Activated naive CD4-positive, alpha-beta T cell treated with anti-CD3 and anti-CD28 coated beads, Interleukin-2, amount 50 U/mL, for 16 hours (primary cell): Measurements from ENCODE around the gene EFS.
"Not testable (repeated sequence)": the region's sequence is repeated elsewhere in the genome, so short reads cannot be mapped to it uniquely, and the experiment has no call there.

Source experiments
- DNase-seq: peaks from one replicate; pipeline ENCODE4 v3.0.0-alpha.2; 2020

The EFS gene, protein sequence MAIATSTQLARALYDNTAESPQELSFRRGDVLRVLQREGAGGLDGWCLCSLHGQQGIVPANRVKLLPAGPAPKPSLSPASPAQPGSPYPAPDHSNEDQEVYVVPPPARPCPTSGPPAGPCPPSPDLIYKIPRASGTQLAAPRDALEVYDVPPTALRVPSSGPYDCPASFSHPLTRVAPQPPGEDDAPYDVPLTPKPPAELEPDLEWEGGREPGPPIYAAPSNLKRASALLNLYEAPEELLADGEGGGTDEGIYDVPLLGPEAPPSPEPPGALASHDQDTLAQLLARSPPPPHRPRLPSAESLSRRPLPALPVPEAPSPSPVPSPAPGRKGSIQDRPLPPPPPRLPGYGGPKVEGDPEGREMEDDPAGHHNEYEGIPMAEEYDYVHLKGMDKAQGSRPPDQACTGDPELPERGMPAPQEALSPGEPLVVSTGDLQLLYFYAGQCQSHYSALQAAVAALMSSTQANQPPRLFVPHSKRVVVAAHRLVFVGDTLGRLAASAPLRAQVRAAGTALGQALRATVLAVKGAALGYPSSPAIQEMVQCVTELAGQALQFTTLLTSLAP

DNA sequence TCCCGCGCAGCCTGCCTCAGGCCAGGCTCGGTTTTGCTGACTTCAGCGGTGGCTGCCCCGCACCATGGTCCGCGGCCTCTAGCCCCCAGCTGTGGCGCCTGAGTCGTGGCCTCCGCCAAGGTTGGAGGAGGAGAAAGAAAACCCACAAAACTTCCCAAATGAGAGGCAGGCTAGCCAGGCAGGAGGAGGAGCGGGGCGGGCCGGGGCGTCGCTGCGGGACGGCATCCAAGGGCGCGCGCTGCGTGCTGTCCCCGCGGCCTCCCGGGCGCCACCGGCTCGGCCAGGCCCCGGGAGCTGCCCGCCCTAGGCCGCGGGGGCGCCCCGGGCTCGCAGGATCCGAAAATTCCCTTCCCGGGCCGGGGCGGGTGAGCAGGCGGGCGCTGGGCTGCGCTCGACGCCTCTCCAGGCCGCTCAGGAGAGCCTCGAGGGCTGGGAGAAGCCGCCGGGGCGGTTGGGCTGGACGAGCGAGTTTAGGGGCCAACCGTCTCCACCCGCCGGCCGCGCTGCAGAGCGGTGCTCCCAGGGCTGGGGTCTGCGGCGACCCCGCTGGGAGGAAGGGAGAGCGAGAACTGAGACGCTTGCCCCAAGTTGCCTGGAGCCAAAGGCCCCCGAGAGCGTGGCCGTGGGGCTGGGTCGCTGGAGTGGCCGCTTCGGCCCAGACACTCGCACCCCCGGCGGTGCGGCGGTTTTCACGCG, at the start of gene EFS:
Gene EFS (minus strand): TSS at position 137 of the 696 bp plus-strand sequence. CDS start 147 bp downstream, outside the sequence.
- DNase-seq, result no peak

DNA sequence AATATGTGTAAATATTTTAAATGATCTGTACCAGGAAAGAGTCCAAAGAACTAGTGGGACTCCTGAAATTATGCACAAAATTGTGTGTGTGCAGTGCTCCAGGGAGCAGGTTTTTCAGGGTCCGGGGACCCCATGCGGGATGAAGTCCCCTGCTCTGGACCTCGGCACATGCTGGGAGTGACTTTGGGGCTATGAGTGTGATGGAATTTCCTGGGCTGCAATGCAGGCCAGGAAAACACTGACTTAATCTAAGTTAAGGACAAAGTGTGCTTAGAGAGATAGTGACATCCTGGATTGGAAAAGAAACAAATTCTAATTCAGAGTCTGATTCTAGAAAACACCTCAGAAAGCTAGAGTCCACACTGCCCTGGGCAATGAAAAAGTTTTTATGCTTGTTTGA, 49.3 kb upstream of the EFS start:
- DNase-seq, result no peak

DNA sequence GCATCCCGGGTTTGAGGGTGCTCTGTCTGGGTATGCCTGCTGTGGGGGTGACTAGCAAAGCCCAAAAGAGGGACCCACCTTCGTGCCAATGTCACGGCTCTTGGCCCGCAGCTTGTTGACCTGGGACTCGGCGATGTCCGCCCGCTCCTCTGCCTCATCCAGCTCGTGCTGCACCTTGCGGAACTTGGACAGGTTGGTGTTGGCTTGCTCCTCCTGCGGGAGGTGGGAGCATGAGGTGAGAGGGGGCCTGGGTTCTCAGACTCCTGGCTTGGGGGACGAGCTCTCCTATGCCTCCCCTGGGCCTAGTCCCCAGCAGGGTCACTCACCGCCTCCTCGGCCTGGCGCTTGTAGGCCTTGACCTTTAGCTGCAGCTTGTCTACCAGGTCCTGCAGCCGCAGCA, 48.7 kb upstream of the EFS start:
- no peak for DNase-seq

GRCh38 chr14:23411563-23412525, 46.9 kb upstream of the EFS start:
- DNase-seq, result no peak

- no peak for DNase-seq
Observed at GRCh38 chr14:23409966-23410635, 45.1 kb upstream of the EFS start.

- DNase-seq, result no peak
Observed at GRCh38 chr14:23409475-23409874, 44.5 kb upstream of the EFS start.

GRCh38 chr14:23408307-23408630, 43.3 kb upstream of the EFS start:
- DNase-seq, result no peak

GRCh38 chr14:23407516-23408306, 42.7 kb upstream of the EFS start, which contains the start of gene MYH6:
Gene MYH6 (minus strand): TSS chr14:23408273. CDS start chr14:23407223, 1,050 bp downstream.
- DNase-seq, result no peak

- no peak for DNase-seq
Observed at GRCh38 chr14:23406725-23407355, 41.9 kb upstream of the EFS start.

- DNase-seq, result no peak
Observed at GRCh38 chr14:23406244-23406643, 41.3 kb upstream of the EFS start.

DNA sequence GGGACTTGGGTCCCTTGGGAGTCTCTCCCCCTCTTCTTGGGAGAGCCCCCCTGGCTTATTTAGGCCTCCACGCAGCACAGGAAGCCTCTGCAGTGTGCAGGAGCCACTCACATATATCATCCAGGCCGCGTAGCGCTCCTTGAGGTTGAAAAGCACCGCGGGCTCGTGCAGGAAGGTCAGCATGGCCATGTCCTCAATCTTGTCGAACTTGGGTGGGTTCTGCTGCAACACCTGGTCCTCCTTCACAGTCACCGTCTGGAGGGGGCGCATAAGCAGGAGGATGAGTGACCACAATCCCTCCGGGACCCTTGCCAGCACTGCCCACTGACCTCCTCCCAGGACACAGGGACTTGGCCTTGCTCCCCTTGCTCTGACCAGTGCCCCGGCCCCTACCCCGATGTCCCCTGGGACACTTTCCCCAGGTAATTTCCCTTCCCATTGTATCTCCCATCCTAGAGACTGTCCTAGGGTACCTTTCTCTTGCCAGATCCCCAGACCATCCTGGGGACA, 40.6 kb upstream of the EFS start:
- DNase-seq, result no peak

- DNase-seq, result no peak
Observed at GRCh38 chr14:23405096-23405495, 40.1 kb upstream of the EFS start.

DNA sequence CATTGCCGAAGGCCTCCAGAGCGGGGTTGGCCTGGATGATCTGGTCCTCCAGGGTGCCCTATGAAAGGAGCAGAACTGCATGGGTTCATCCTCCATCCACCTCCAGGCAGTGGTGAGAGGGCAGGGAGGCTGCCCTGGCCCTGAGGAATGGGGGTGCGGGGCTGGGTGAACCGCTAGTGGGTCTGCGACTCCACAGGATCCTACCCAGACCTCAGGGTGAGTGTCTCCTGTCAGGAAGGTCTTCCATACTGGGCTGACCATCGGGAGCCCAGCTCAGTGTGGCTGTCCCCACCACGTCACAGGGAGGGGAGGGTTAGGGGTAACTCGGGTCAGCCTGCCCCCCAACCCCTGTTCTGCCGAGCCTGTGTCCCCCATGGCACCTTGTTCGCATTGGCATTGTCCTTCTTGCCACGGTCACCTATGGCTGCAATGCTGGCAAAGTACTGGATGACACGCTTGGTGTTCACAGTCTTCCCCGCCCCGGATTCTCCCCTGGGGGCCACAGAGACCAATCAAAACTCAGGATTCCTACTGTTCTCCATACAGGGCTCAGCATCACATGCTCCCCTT, 39.4 kb upstream of the EFS start:
- DNase-seq, result no peak

- no peak for DNase-seq
Observed at GRCh38 chr14:23403908-23404307, 38.9 kb upstream of the EFS start.

GRCh38 chr14:23403139-23403438, 38.1 kb upstream of the EFS start:
- DNase-seq, result no peak

GRCh38 chr14:23402296-23403138, 37.5 kb upstream of the EFS start:
- no peak for DNase-seq

DNA sequence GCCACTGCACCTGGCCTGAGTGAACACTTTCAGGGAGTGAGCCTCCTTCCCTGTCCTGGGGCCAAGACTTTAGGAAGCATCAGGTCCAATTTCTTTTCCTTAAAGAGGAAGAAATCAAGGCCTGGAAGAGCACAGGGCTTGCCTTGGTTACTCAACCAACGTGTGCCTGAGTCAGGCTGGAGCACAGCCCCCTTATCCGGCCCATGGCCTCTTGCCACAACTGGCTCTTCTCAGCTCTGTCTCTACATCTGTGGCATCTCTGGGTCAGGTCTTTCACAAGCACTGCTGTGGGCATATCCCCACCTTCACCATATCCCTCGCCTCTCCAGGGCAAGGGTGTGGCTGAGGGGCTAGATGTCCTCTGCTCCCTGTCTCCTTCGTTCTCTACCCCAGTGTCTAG, 36.3 kb upstream of the EFS start:
- DNase-seq, result no peak

DNA sequence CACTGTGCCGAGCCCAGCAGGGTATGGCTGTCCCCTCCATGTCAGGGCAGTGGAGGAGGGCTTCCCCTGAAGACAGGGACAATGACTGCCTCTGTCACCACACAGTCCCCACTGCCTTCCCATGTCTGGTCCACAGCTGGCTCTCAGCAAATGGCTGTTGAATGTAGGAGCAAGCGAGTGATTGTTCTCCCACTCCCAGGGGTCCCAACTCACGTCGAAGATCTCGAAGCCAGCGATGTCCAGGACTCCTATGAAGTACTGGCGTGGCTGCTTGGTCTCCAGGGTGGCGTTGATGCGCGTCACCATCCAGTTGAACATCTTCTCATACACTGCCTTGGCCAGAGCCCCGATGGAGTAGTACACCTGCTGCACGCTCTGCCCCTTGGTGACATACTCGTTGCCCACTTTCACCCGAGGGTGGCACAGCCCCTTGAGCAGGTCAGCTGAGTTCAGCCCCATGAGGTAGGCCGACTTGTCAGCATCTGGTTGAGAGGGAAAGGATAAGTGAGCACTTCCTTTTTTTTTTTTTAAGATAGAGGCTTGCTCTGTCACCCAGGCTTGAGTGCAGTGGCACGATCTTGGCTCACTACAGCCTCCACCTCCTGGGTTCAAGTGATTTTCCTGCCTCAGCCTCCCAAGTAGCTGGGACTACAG, 35.7 kb upstream of the EFS start:
- DNase-seq, result not testable (repeated sequence)

GRCh38 chr14:23399591-23399990, 34.6 kb upstream of the EFS start:
- DNase-seq, result no peak
